BLaER1 (cell line): ENCODE data around the gene ZNF644.
"Not testable (repeated sequence)": the region's sequence is repeated elsewhere in the genome, so short reads cannot be mapped to it uniquely, and the experiment has no call there.

ENCODE experiments used
- H3K27ac ChIP-seq: shearing (Covaris generic); formaldehyde crosslinking; 2 replicates; pipeline ENCODE4 v1.8.1; 2022
- H3K27me3 ChIP-seq: shearing (Covaris generic); formaldehyde crosslinking; 2 replicates; pipeline ENCODE4 v1.8.1; 2022
- H3K36me3 ChIP-seq: shearing (Covaris generic); formaldehyde crosslinking; 2 replicates; pipeline ENCODE4 v1.8.1; 2022
- H3K4me1 ChIP-seq: shearing (Covaris generic); formaldehyde crosslinking; 2 replicates; pipeline ENCODE4 v1.8.1; 2022
- H3K4me2 ChIP-seq: shearing (Covaris generic); formaldehyde crosslinking; 2 replicates; pipeline ENCODE4 v1.8.1; 2022
- H3K4me3 ChIP-seq: shearing (Covaris generic); formaldehyde crosslinking; 2 replicates; pipeline ENCODE4 v1.8.1; 2022
- H3K9ac ChIP-seq: shearing (Covaris generic); formaldehyde crosslinking; 2 replicates; pipeline ENCODE4 v1.8.1; 2022
- H3K9me3 ChIP-seq: shearing (Covaris generic); formaldehyde crosslinking; 2 replicates; pipeline ENCODE4 v1.8.1; 2022
- H4K20me1 ChIP-seq: shearing (Covaris generic); formaldehyde crosslinking; 2 replicates; pipeline ENCODE4 v1.8.1; 2022
- Cebpa-rat ChIP-seq: shearing (Covaris generic); IDR thresholded peaks from 2 replicates; pipeline ENCODE4 v1.8.1; 2022

The ZNF644 gene

DNA sequence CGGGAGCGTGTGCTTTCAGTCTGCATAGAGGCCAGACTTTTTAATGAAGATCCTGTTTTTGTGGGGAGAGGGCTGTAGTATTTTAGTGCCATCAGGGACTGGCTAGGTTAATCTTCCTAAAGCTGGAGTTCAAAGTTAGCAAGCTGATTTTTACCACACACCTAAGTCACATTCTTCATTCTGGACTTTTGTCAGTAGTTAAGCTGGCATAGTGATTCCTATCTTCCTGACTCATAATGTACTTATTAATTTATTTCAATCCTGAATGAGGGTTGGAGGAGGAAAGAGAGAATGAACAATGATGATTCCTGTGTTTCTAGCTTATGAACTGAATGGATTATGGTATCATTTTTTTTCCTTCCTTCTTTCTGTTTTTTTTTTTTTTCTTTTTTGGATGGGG, 24.9 kb upstream of the ZNF644 start:
- no peaks in the 10 kb centered on the region for H3K4me1 ChIP-seq
- H3K9me3 ChIP-seq: peaks cover 22% of the 10 kb centered on the region
- no peak overlapping the region for H3K4me3 ChIP-seq
- no peak overlapping the region for H3K27ac ChIP-seq
- H4K20me1 ChIP-seq: no peaks in the 10 kb centered on the region
- no peaks in the 10 kb centered on the region for H3K27me3 ChIP-seq
- H3K9ac ChIP-seq: no peak overlapping the region
- H3K36me3 ChIP-seq: no peaks in the 10 kb centered on the region
- TF ChIP-seq Cebpa-rat: no peak
- no peak overlapping the region for H3K4me2 ChIP-seq

DNA sequence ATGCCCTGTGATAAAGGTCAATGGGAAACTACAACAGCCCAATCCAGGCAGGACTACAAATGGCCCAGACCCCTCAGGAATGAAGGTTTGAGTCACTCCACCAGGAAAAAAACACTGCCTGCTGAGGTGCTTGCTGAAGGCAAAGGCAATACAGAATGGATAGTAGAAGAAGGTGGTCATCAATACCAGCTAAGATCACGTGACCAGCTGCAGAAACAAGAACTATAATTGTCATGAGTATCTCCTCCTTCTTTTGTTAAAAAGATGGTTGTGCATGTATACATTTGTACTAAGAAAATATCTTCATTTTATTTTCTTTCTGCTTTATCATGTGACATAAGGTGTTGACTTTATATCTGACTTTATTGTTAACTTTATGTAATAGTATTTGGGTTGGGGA, 23.4 kb upstream of the ZNF644 start:
- no peaks in the 10 kb centered on the region for H3K27me3 ChIP-seq
- no peak overlapping the region for H3K4me3 ChIP-seq
- H3K9me3 ChIP-seq: peaks cover 33% of the 10 kb centered on the region
- no peak for TF ChIP-seq Cebpa-rat
- H4K20me1 ChIP-seq: no peaks in the 10 kb centered on the region
- H3K9ac ChIP-seq: no peak overlapping the region
- no peaks in the 10 kb centered on the region for H3K4me1 ChIP-seq
- H3K36me3 ChIP-seq: no peaks in the 10 kb centered on the region
- H3K4me2 ChIP-seq: no peak overlapping the region
- H3K27ac ChIP-seq: no peak overlapping the region

DNA sequence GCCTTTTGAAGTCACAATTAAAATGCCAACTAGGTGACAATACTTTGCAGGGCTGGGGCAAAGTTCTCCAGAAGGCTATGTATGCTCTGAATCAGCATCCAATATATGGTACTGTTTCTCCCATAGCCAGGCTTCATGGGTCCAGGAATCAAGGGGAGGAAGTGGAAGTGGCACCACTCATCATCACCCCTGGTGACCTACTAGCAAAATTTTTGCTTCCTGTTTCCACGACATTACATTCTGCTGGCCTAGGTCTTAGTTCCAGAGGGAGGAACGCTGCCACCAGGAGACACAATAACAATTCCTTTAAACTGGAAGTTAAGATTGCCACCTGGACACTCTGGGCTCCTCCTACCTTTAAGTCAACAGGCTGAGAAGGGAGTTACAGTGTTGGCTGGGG, 22.9 kb upstream of the ZNF644 start:
- not testable (repeated sequence) for H3K4me3 ChIP-seq, H3K27me3 ChIP-seq

DNA sequence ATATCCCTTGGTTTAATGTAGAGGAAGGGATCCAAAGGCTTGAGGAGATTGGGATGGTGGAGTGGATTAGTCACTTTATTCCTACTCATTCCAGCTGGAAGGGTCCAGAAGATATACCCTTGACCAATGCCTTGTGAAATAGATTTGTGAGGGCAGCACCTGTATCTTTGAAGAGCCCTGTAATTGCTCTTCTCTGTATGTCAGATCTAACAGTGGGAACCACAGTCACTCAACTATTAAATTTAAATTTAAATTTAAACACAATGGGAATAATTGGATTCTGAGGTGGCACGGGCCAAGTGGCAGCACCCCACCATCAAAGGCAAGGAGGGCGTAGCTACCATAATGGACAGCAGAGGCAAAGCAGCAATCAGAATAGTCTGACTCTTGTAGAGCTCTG, 20.5 kb upstream of the ZNF644 start:
- not testable (repeated sequence) for H4K20me1 ChIP-seq, H3K4me2 ChIP-seq, H3K4me1 ChIP-seq, H3K27me3 ChIP-seq, H3K9ac ChIP-seq, H3K27ac ChIP-seq, H3K4me3 ChIP-seq, H3K36me3 ChIP-seq
- H3K9me3 ChIP-seq: peaks cover 33% of the 10 kb centered on the region

More for the DNA sequence above, 22.9 kb upstream of the ZNF644 start:
- not testable (repeated sequence) for H4K20me1 ChIP-seq, H3K9ac ChIP-seq, H3K36me3 ChIP-seq, H3K27ac ChIP-seq, H3K4me2 ChIP-seq, H3K4me1 ChIP-seq
- H3K9me3 ChIP-seq: peaks cover 33% of the 10 kb centered on the region

DNA sequence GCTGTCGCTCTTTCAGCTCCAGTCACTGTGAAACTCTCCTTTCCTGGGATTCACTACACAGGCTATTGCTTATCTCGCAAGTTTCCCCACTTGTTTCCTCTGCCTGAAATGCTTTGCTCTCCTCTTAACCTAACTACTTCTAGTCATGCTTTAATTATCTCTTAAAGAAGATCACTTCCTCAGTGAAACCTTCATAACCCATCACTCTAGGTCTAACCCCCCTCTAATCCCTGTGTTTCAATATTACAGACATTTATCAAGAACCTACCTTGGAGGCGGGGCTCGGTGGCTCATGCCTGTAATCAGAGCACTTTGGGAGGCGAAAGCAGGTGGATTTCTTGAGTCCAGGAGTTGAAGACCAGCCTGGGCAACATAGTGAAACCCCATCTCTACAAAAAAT, 16.7 kb upstream of the ZNF644 start:
- TF ChIP-seq Cebpa-rat: no peak
- Histone ChIP-seq H3K36me3 (no peaks in the 10 kb centered on the region), H3K9ac (no peak overlapping the region), H3K27ac (no peak overlapping the region), H3K4me3 (no peak overlapping the region), H3K4me2 (no peak overlapping the region), H4K20me1 (no peaks in the 10 kb centered on the region), H3K27me3 (no peaks in the 10 kb centered on the region), H3K4me1 (no peaks in the 10 kb centered on the region), H3K9me3 (peaks cover 28% of the 10 kb centered on the region)

DNA sequence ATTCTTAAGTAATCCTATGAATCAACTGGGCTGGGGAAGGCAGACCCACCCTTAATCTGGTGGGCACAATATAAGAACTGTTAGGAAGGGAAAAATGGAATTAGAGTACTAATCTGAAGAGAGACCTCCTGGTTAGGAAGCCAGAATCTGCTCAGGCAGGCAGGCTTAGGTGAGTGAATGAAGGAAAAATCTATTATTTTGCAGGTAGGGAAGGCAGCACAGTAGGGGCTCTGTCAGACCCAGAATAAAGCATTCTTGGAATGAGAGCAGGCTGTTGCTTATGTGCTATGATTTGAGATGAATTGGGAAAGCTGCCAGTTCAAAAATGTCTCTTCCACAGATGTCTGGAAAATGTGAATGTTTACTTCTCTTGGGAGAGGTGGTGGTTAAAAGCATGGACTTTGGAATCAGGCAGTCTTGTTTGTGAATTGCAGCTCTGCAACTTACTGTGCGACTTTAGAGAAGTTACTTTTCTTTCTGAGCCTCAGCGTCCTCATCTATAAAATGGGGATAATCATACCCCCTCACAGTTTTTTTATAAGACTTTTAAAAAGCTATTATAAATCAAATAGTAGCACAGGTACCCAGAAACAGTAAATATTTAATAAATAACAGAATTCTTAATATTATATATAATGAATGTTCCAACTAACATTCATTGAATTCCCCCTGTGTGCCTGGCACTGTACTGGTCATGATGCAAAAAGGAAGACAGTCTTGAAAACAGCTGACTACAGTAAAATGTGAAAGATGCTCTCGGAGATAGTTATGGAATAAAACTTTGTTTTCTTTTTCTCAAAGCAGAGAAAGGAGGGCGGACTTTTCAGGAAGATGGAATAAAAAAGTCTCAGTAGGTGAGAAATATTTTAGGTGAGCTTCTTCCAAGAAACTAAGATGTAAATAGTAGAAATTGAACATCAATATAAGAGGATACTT, 15.3 kb upstream of the ZNF644 start:
- H3K36me3 ChIP-seq: no peaks in the 10 kb centered on the region
- H3K9ac ChIP-seq: no peak overlapping the region
- no peaks in the 10 kb centered on the region for H3K27me3 ChIP-seq
- no peaks in the 10 kb centered on the region for H3K4me1 ChIP-seq
- no peak overlapping the region for H3K4me3 ChIP-seq
- H4K20me1 ChIP-seq: no peaks in the 10 kb centered on the region
- no peak overlapping the region for H3K27ac ChIP-seq
- no peak overlapping the region for H3K4me2 ChIP-seq
- peaks cover 15% of the 10 kb centered on the region for H3K9me3 ChIP-seq
- TF ChIP-seq Cebpa-rat: no peak

DNA sequence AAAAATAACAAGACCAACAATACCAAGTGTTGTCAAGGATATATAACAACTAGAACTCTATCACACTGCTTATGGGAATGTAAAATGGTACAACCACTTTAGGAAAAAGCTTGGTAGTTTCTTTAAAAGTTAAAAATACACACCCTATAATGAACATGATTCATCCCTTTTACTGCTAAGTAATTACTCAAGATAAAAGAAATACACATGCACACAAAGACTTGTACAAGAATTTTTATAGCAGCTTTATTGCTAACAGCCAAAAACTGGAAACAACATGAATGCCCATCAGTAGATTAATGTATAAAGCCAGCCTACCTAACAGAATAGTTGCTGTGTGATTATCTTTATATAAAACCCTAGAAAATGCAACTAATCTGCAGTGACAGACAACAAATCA, 10.5 kb upstream of the ZNF644 start:
- no peak for TF ChIP-seq Cebpa-rat
- Histone ChIP-seq H3K27me3 (no peaks in the 10 kb centered on the region), H3K36me3 (no peaks in the 10 kb centered on the region), H4K20me1 (no peaks in the 10 kb centered on the region), H3K27ac (no peak overlapping the region), H3K9me3 (no peaks in the 10 kb centered on the region), H3K4me3 (no peak overlapping the region), H3K9ac (no peak overlapping the region), H3K4me1 (no peaks in the 10 kb centered on the region), H3K4me2 (no peak overlapping the region)

DNA sequence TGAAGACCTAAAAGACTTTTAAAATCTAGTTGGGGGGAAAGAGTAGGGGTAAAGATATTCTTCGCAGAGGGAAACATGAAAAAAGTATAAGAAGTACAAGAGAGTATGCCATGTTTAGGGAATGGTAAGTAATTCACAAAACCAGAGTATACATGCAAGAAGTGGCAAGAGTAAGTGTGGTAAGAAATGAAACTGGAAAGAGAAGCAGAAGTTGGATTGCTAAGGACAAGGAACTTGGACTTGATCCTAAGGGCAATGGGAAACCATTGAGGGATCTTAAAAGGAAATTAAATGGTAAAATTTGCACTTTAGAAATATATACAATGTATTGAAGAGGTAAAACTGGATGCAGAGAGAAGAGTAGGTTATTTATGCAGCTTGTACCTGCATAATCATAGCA, 9.2 kb upstream of the ZNF644 start:
- no peaks in the 10 kb centered on the region for H4K20me1 ChIP-seq
- H3K9me3 ChIP-seq: no peaks in the 10 kb centered on the region
- no peak for TF ChIP-seq Cebpa-rat
- H3K4me3 ChIP-seq: no peak overlapping the region
- no peaks in the 10 kb centered on the region for H3K4me1 ChIP-seq
- H3K27me3 ChIP-seq: no peaks in the 10 kb centered on the region
- no peaks in the 10 kb centered on the region for H3K36me3 ChIP-seq
- no peak overlapping the region for H3K4me2 ChIP-seq
- H3K27ac ChIP-seq: no peak overlapping the region
- no peak overlapping the region for H3K9ac ChIP-seq

DNA sequence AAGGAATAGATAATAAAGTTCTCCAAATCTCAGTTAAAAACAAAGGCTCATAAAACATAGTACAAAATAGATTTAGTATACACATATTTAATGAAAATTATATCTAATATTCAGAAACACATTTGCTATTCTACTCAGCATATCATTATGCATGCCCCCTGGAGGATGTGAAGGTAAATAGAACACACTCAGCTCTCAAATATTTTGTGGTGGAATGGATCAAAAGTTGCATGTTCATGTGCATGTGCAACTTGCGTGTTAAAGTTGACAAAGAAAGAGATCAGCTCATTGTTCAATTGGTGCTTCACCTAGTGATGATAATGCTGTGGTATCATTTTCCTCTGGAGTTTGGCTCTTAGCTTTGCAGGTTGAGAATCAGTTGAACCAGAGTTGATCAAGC, 4.9 kb upstream of the ZNF644 start:
- H3K4me3 ChIP-seq: no peak overlapping the region
- no peaks in the 10 kb centered on the region for H3K9me3 ChIP-seq

DNA sequence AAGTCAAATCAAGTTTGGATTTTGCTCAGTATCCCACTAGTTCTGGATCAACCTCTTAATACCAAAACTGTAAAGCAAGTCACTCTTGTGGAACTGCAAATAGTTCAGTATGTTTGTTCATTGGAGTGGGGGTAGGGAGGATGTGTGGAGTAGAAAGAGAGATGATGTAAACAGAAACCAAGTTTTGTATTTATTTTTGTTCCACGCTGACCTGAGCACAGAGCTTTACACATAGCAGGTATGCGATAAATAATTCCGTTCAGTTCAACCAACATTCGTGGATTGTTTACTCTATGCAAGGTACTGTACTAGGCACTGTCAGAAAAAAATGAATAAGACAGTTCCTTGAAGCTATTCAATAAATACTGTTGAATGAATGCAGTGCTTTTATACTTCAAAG, 4.5 kb upstream of the ZNF644 start:
- H3K36me3 ChIP-seq: no peaks in the 10 kb centered on the region
- H3K4me2 ChIP-seq: no peak overlapping the region
- H3K9me3 ChIP-seq: no peaks in the 10 kb centered on the region
- H3K4me1 ChIP-seq: peaks cover 12% of the 10 kb centered on the region
- no peaks in the 10 kb centered on the region for H4K20me1 ChIP-seq
- TF ChIP-seq Cebpa-rat: no peak
- no peak overlapping the region for H3K4me3 ChIP-seq
- no peak overlapping the region for H3K27ac ChIP-seq
- no peak overlapping the region for H3K9ac ChIP-seq
- H3K27me3 ChIP-seq: no peaks in the 10 kb centered on the region

More for the DNA sequence above, 4.9 kb upstream of the ZNF644 start:
- H3K4me1 ChIP-seq: peaks cover 12% of the 10 kb centered on the region
- H3K4me2 ChIP-seq: no peak overlapping the region
- H3K36me3 ChIP-seq: no peaks in the 10 kb centered on the region
- H3K27ac ChIP-seq: no peak overlapping the region
- H3K27me3 ChIP-seq: no peaks in the 10 kb centered on the region
- no peak overlapping the region for H3K9ac ChIP-seq
- no peak for TF ChIP-seq Cebpa-rat
- H4K20me1 ChIP-seq: no peaks in the 10 kb centered on the region
